ENCODE results near the gene CTDSPL2.
"Not testable (repeated sequence)": the region's sequence is repeated elsewhere in the genome, so short reads cannot be mapped to it uniquely, and the experiment has no call there.

The CTDSPL2 gene

DNA sequence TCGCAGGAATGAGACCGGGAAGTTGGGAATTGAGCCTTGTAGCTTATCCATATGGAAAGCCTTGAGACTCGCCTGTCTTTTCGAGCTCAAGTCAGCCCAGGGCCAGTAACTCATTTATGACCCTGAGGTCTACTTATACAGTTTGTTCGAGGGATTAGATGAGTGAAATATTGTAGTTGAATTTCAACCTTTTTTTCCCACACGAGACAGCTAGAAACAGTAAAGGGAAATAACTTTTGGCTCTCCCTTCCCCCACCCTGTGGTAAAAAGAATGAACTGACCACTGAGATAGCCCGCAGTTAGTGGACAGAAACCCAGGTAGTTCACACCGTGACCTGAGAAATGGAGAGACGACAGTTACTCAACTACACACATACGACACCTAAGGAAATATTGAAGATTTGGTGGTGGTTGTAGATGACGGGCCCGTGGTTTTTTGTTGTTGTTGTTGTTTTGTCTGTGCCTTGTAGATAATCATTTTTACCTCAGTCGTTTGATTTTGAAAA is 110.4 kb downstream of the CTDSPL2 start:
- no peak for DNase-seq

DNA sequence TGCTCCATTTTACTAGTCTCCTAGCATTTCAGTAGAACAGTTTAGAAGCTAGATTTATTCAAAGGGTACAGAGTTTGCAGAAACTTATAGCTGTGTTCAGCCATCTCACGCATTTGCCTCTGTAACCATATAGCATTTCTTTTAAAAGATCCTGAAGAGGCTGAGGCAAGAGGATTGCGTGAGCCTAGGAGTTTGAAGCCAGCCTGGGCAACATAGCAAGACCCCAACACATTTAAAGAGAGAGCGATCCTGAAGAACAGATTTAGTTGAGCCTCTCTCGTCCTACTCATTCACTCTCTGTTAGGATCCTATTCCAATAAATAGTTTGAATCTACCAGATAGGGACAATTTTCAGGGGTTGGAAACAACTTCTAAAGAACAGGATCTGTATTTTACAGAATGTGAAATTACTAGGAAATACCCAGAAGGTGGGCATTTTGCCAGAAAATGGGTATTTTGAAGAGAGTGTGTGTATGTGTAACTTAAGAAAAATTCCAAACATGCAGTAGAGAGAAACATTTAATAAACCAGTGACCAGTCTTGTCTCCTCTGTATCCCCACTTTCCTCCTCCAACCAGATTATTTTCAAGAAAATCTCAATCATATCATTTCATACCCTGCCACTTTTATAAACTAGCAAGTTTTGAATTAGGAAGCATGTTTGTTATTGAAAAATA is 114.0 kb downstream of the CTDSPL2 start:
- DNase-seq = no peak

DNA sequence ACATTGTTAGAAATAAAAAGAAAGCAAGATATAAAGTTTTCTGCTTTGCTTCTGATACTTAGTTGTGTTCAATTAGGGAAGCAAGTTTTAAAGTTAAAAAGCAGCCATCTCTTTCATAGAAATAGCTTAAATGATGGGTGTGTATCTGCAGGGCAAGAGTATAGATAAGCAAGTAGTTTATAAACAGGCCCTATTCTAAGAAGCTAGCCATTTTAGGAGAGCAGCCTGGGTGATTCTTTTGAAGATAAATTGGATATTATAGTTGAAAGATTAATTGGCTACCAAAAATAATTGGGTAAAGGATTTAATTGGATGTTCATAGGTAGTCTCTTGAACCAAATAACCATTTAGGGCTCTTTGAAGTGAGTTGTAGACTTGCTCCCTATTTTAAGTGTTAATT is 115.2 kb downstream of the CTDSPL2 start:
- no peak for DNase-seq

DNA sequence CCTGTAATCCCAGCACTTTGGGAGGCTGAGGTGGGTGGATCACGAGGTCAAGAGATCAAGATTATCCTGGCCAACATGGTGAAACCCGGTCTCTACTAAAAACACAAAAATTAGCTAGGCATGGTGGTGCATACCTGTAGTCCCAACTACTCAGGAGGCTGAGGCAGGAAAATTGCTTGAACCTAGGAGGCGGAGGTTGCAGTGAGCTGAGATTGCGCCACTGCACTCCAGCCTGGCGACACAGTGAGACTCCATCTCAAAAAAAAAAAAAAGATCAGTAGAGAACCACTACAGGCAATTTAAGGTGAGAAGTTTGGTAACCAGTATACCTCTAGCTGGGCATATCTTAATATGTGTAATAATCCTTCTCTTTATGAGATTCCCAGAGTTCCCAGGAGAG is 117.3 kb downstream of the CTDSPL2 start:
- DNase-seq = not testable (repeated sequence)

DNA sequence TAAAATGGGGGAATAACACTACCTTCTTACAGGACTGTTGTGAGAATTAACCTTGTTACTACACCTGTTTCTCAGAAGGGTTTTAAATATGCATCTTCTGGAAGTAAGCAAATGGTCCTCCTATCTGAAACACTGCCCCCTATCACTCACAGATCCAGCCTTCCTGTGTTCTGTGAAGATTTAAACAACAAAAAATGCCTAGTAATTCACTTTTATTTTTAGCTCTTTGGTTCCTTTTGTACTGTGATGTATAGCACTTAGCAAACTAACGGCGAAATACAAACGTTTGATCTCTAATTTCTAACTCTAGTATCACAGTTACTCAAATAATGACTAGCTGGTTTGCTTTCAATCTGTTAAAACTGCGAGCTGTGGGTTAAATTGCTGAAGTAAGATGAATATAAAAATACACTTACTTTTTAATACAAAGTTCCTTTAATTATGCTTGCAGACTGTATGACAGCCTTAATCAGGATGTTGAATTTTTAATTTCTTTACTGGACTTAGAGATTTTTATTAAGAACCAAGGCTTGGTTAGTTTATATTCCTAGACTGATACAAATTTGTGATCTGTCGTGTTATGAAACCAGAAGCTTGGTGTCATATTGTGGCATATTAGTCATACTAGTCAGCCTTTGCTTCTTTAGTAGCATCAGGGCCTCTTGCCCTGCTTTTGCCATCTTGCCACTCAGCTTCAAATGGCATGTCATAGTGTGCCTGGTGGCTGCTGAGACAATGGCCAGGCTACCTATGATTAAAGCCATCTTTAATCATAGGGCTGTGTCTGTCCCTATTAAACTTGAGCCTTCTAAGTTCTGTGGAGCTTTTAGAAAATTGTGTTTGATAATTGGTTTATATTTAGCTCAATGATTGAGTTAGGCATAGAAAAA is 118.7 kb downstream of the CTDSPL2 start:
- DNase-seq = peak in 1 of 58 donors; percentile 8

DNA sequence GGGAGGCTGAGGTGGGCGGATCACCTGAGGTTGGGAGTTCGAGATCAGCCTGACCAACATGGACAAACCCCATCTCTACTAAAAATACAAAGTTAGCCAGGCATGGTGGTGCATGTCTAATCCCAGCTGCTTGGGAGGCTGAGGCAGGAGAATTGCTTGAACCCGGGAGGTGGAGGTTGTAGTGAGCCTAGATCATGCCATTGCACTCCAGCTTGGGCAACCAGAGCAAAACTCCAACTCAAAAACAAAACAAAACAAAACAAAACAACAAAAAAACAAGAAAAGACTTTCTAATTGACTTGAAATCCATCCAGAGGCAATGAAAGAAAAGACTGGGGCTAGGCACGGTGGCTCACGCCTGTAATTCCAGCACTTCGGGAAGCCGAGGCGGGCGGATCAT is 121.7 kb downstream of the CTDSPL2 start:
- not testable (repeated sequence) for DNase-seq

DNA sequence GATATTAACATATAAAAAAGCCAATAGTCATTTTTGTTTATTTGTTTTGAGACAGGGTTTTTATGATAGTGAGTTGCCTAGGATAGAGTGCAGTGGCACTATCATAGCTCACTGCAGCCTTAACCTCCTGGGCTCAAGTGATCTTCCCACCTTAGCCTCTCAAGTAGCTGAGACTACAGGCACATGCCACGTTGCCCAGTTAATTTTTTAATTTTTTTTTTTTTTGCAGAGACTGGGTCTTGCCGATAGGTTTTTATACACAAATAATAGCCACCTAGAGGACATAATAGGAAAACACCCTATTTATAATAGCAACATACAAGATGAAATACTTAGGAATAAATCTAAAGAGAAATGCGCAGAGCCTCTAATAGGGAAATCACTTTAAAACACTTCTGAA is 122.8 kb downstream of the CTDSPL2 start:
- no peak for DNase-seq

DNA sequence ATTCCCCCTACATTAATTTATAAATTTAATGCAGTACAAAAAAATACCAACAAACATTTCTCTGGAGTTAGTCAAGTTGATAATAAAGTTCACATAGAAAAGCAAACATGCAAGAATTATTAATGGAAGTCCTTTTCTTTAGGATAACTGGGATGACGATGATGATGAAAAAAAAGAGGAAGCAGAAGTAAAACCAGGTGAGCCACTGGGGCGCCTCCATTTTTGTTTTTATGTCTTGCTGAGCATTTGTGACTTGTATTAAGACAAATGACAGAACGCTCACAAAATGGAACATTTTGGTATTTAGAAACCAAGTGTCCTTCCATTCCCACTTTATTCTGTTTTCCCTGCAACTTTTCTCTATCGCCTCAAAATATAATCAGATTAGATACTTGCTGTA is 123.3 kb downstream of the CTDSPL2 start:
- no peak for DNase-seq

DNA sequence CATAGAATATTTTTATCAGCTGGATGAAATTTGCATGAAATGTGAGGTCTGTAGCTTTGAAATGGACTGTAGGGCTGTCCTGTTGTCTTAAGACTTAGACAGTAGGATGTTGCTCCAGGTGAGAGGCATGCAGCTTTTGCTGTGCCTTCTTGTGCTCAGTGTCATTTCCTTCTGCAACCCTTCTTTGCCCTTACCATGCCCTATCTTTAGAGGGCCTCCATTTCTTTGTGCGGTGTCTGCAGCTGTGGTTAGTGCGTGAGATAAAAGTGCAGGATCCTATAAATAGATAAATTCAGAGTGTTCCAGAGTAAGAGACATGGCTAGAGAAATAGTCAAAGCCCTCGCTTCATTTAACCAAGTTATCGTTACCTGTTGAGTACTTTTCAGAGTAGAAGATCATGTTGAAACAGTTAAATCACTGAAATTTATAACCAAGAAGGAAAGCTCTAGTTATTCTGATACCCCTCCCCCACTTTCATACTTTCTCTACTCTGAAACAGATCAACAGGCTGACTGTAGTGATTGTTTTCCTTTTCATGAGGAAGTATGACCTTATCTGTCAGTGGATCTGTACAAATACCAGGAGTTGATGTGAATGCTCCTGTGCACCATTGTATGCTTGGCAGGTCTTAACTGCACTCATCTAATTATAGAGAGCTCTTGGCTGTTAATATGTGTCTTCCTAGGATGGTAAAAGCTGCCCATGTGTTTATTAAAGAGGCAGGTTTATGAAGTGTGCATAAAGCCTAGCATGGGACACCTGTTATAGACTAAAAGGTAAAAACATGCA is 127.7 kb downstream of the CTDSPL2 start:
- DNase-seq = no peak

DNA sequence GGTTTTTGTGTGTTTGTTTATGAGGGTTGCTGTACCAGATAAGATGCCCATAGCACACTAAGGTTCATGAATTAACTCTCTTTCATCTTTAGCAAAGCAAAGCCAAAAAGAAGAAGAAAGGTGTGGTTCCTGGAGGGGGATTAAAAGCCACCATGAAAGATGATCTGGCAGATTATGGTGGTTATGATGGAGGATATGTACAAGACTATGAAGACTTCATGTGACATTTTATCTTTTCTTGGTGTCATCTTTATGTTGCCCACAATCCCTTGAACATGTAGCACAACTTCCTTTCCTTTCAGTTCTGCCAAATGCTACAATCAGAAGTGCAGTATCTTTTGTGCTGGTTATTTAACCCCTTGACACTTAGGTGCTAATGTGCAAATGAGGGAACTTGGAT is 133.5 kb downstream of the CTDSPL2 start:
- not testable (repeated sequence) for DNase-seq

DNA sequence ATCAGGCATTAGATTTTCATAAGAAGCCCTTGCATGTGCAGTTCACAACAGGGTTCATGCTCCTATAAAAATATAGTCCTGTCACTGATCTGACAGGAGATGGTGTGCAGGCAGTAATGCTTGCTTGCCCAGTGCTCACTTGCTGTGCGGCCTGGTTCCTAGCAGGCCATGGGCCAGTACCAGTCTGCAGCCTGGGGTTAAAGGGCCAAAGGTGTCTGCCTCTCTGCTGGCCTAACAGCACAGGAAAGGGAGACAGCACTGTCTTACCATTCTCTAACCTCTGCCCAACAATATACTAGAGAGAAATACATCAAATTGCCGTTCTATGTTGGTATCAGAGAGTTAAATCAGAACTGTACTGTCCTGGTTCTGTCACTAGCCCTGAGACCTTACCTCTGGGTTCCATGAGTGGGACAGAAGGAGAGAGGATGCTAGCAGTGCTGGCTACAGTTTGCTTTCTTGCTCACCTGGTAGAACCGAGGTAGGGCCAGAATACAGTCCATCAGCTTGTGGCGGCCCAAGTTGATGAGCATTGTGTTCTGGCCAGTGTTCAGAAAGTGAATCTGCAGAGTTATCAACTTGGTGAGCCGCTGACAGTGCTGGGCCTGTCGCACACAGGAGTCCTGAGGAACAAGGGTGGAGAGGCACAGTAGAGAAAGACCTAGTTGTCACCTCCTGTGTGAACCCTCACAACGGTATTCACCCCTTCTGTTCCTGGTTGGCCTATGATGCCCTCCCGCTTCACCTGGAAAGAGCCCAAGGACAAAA is 138.1 kb downstream of the CTDSPL2 start:
- no peak for DNase-seq

DNA sequence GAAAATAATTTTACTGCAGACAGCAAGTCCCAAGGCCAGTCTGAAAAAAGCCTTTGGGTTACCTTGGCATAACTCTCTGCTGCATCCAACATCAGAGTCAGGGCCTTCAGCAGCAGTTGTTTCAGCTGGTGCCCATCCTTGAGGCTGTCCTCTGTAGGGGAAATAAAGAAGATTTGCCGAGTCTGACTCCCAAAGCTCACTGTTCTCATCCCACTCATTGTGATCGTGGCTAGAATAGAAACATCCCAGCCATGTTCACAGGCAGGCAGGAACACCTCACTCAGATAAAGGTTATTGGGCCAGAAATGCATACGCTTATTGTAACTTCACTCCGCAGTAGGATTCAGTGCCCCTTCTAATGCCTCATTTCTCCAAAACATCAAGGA is 138.7 kb downstream of the CTDSPL2 start:
- peak in 1 of 58 donors; percentile 12 for DNase-seq

DNA sequence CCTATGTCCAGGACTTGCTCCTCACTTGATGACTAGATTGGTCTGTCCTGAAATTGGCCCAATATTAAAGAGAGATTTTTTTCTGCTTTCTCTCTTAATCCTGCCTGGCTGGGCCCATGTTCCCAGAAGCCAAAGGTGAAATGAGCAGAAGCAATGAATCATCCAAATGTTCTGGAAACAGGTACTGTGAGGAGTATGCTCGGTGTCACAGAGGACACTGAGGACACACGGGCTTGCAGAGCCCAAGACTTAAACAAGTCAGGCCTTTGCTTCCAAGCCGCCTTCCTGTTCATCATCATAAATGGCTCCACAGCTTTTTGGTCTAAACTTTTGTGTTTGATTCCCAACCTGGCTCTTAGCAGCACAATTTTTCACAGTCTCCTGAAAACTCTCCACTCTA is 140.9 kb downstream of the CTDSPL2 start:
- DNase-seq = no peak

DNA sequence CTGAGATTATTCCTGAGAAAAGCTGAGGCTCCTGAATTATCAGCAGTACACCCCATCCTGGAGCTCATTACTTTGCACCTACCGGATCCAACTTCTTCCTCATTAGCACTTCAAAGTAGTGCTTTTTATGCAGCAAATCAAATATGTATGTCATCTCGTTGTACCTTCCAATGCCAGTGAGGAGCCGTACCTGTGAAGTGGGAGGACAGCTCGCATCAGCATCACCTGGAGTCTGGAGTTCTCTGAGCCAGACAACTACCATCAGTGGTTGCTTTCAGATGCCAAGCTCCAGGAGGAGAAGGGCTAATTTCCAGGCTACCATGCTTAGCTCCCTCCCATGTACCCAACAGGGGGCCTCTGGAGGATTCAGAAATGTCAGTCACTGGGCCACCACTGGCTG is 141.9 kb downstream of the CTDSPL2 start:
- peak in 1 of 58 donors; percentile 12 for DNase-seq

DNA sequence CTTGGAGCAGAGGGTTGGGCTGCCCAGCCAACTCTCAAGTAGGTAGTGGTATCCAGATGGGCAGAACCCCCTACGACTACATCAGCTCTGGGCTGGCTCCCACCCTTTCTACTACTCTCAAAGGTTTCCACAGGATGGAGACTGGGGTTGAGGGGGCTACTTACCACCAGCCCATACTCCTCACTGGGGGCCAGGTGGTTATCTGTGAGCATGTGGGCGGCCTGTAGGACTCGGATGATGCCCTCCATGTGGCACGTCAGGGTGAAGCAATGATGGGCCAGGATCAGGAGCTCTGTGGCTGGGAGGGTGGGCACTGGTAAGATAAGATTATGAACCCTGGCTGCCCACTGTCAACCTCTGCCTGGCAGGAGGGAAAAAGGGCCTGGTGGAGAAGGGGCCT is 142.9 kb downstream of the CTDSPL2 start:
- no peak for DNase-seq

DNA sequence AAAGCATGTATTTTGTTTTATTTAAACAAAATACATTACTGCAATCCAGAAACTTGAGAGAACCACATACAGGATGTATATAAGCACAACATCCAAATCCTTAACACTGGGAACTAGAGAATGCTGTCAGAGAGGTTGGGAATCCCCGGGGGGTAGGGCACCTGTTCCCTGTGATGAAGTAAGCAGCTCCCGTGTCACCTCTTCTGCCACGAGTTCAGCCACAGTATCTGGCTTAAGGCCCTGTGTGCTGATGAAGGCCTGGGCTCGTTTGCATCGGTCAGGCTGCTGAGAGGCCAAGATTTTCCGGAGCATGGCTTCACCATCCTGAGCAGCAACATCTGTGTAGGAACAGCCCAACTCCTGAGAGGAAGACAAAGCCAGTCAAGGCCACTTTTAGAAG is 146.0 kb downstream of the CTDSPL2 start:
- no peak for DNase-seq

DNA sequence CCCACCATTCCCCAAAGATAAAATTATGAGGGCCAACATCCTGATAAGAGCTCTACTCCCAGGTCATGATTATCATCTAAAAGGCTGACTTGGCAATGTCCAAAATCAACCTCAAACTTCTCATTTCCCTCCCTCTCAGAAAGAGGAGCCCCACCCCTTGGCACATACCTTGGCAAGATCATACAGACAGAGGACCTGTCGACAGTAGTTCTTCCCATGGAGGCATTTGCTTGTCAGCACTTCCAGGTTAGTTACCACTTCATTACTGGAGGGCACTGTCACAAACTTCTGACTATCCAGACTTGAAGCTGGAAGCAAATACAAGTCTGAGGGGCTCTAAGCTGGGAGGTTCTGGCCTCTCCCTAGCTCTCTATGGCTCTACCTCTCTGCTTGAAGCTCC is 147.3 kb downstream of the CTDSPL2 start:
- no peak for DNase-seq
